ENCODE results near the gene TAC4. TPM values are rescaled to one million over a fixed set of nuclear protein-coding genes. Genes with fewer than 3 reads are reported as not detected.

Gene TAC4
- total and polyA plus RNA-seq, 10 of the 15 experiments (the other 5 are each of a cell fraction or from before 2014, with no cell fraction given): not detected

GRCh38 chr17:49866882-49867413 lies 19.1 kb upstream of the TAC4 start (continued):
- no peak for TF ChIP-seq TCF12 (IDR thresholded peaks at IDR 0.05; ENCODE audit: low read depth, low read length)
- no peak for TF ChIP-seq MTA3 (IDR thresholded peaks at IDR 0.05; ENCODE audit: borderline replicate concordance, low read length)

GRCh38 chr17:49866019-49866380 lies 18.1 kb upstream of the TAC4 start:
- ChIA-PET SMC1A (ENCODE audit: uncharacterized antibody, unreplicated experiment) (interaction anchor here (1.5 kb wide), 1 partner anchor 131 kb away, joined by 8 read pairs; no protein-coding TSS in a partner anchor), POLR2A (no interaction called here), RAD21 (ENCODE audit: unreplicated experiment) (interaction anchor here (1.0 kb wide), 1 partner anchor 130 kb away, joined by 3 read pairs; no protein-coding TSS in a partner anchor), CTCF (interaction anchor here (0.6 to 1.0 kb wide), 3 partner anchors 14 to 222 kb away, joined by 3 to 5 read pairs (median 3); no protein-coding TSS in a partner anchor)
- BruUV-seq (replicated peaks): no TSS peak
- H3K36me3 ChIP-seq (ENCODE audit: control insufficient read depth in 2 of 2, insufficient read depth in 2 of 2, low read length in 1 of 2): no peaks in the 10 kb centered on the region
- intact Hi-C loops (cut with micrococcal nuclease; ENCODE audit: unreplicated experiment) (no loop called here), in situ Hi-C loops (cut with MboI) (no loop called here)
- TF ChIP-seq SMC3 (IDR thresholded peaks at IDR 0.05; ENCODE audit: borderline replicate concordance, low read length): no peak
- H3K4me3 ChIP-seq: no peak overlapping the region
- no peak for FAIRE-seq
- no peak overlapping the region for H3K4me2 ChIP-seq (ENCODE audit: control insufficient read depth, insufficient read depth)
- 0% methylated on average over 1 of the region's 1 CpG for WGBS (ENCODE audit: insufficient coverage, insufficient replicate concordance, low lambda C conversion rate, missing lambda C conversion rate)
- no peaks in the 10 kb centered on the region for H3K27me3 ChIP-seq (replicated peaks in 1 of 2; ENCODE audit: control insufficient read depth in 2 of 2, insufficient read depth in 2 of 2, low read length in 1 of 2)
- no peaks in the 10 kb centered on the region for H3K4me1 ChIP-seq (ENCODE audit: control insufficient read depth, insufficient read depth, low read length)
- no peaks in the 10 kb centered on the region for H3K79me2 ChIP-seq (ENCODE audit: control insufficient read depth, insufficient read depth, low read length)
- ATAC-seq: no peak
- no peak overlapping the region for H3K27ac ChIP-seq (ENCODE audit: control insufficient read depth, insufficient read depth)
- H2AFZ ChIP-seq (ENCODE audit: control insufficient read depth, low read depth, low read length): no peak overlapping the region
- DNase-seq (ENCODE audit: low read depth, low spot score): no peak
- H3K9me3 ChIP-seq (replicated peaks; ENCODE audit: control insufficient read depth, insufficient read depth, low read length): no peaks in the 10 kb centered on the region
- no peak overlapping the region for H3K9ac ChIP-seq (ENCODE audit: control insufficient read depth, insufficient read depth, low read length)
- H4K20me1 ChIP-seq (ENCODE audit: control insufficient read depth, insufficient read depth): no peaks in the 10 kb centered on the region

- H4K20me1 ChIP-seq (ENCODE audit: control insufficient read depth, insufficient read depth): no peaks in the 10 kb centered on the region
- TF ChIP-seq EGR1 (IDR thresholded peaks at IDR 0.05; ENCODE audit: borderline replicate concordance in 1 of 2, low read depth in 2 of 2, low read length in 2 of 2) (no peak), NFIC (IDR thresholded peaks at IDR 0.05; ENCODE audit: low read depth, low read length) (no peak), YBX1 (IDR thresholded peaks at IDR 0.05) (no peak), HCFC1 (IDR thresholded peaks at IDR 0.05; ENCODE audit: low read length) (no peak), TCF3 (IDR thresholded peaks at IDR 0.05; ENCODE audit: borderline replicate concordance, insufficient read depth, low read depth, low read length) (no peak)
- FAIRE-seq (no peak), DNase-seq (ENCODE audit: low read depth, low spot score) (no peak), ATAC-seq (no peak)
- WGBS (ENCODE audit: insufficient coverage, insufficient replicate concordance, low lambda C conversion rate, missing lambda C conversion rate): 31% methylated on average over 14 of the region's 17 CpGs
- ChIA-PET RAD21 (ENCODE audit: unreplicated experiment) (interaction anchor here (2.5 kb wide), 1 partner anchor 134 kb away, joined by 19 read pairs; no protein-coding TSS in a partner anchor), POLR2A (no interaction called here), SMC1A (ENCODE audit: uncharacterized antibody, unreplicated experiment) (interaction anchor here (3.0 kb wide), 1 partner anchor 134 kb away, joined by 20 read pairs; no protein-coding TSS in a partner anchor), CTCF (interaction anchor here (1.8 to 8.4 kb wide), 2 partner anchors 134 to 135 kb away, joined by 20 to 103 read pairs; partner anchors contain the start of gene DLX3)
- no peak overlapping the region for H3K4me2 ChIP-seq (ENCODE audit: control insufficient read depth, insufficient read depth)
- no TSS peak for BruUV-seq (replicated peaks)
- H2AFZ ChIP-seq (ENCODE audit: control insufficient read depth, low read depth, low read length): no peak overlapping the region
- H3K36me3 ChIP-seq (ENCODE audit: control insufficient read depth in 2 of 2, insufficient read depth in 2 of 2, low read length in 1 of 2): no peaks in the 10 kb centered on the region
- no peaks in the 10 kb centered on the region for H3K4me1 ChIP-seq (ENCODE audit: control insufficient read depth, insufficient read depth, low read length)
- no peaks in the 10 kb centered on the region for H3K9me3 ChIP-seq (replicated peaks; ENCODE audit: control insufficient read depth, insufficient read depth, low read length)
- intact Hi-C loops (cut with micrococcal nuclease; ENCODE audit: unreplicated experiment): loop anchor here (5.0 kb wide), 1 partner anchor 224 kb away; no protein-coding TSS in a partner anchor
- no peak overlapping the region for H3K9ac ChIP-seq (ENCODE audit: control insufficient read depth, insufficient read depth, low read length)
- H3K4me3 ChIP-seq: no peak overlapping the region
- no peaks in the 10 kb centered on the region for H3K27me3 ChIP-seq (replicated peaks in 1 of 2; ENCODE audit: control insufficient read depth in 2 of 2, insufficient read depth in 2 of 2, low read length in 1 of 2)
- no peak overlapping the region for H3K27ac ChIP-seq (ENCODE audit: control insufficient read depth, insufficient read depth)
- in situ Hi-C loops (cut with MboI): loop anchor here (5.0 kb wide), 1 partner anchor 139 kb away; no protein-coding TSS in a partner anchor
- H3K79me2 ChIP-seq (ENCODE audit: control insufficient read depth, insufficient read depth, low read length): no peaks in the 10 kb centered on the region
Measured at GRCh38 chr17:49862781-49863331, 15.0 kb upstream of the TAC4 start.
